ENCODE results near the gene TMEM132E. TPM values are rescaled to one million over a fixed set of nuclear protein-coding genes. Genes with fewer than 3 reads are reported as not detected.
A peak's percentile ranks its signal among the peaks of the same experiment; 100 is the strongest.

Gene TMEM132E
- total and polyA plus RNA-seq, 2 of the 4 experiments (the other 2 are of a cell fraction): not detected

DNA sequence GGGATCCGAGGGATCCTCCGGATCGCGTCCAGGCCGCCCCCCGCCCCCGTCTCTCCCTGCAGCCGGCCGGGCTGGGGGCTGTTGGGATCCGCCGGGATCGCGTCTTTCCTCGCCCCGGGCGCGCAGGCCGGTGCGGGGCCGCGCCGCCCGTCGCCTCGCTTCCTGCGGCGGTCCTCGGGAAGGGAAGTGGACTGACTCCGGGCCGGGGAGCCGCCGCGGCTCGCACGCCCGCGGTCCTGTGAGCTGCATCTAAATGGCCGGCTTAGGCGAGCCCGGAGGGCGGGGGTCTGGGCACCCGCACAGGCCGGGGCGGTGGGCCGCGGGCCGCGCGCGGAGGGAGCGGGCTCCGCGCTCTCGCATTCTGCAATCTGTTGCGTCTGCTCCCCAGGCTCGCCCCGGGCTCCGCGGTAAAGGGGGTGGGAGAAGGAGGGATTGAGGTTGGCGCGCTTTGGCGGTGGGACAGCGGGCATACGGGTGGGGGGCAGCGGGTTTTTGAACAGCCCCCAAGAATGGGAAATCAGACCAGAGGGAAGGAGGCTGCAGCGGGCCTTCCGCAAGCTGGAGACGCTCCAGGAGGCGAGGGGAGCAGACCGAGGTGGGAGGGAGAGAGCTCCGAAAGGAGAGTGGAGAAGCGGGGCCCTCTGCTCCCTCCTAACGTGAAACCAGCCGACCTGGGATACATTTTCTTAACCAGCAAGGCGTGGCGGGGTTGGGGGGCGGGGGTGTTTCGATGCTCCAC lies 2.2 kb downstream of the TMEM132E start:
- Histone ChIP-seq H2AK9ac (replicated peaks; ENCODE audit: low read depth, low read length, poor library complexity) (no peak overlapping the region), H3K18ac (ENCODE audit: low read depth, low read length) (no peak overlapping the region), H2BK120ac (ENCODE audit: low read depth, low read length) (no peak overlapping the region), H4K8ac (ENCODE audit: low read depth in 2 of 2, low read length in 2 of 2) (no peak overlapping the region), H4K5ac (ENCODE audit: low read depth, low read length) (no peak overlapping the region), H2BK5ac (ENCODE audit: low read depth, low read length, poor library complexity, severe bottlenecking) (no peak overlapping the region), H3K27me3 (ENCODE audit: control insufficient read depth, insufficient read depth, low read length) (peaks cover 93% of the 10 kb centered on the region), H3K4me2 (ENCODE audit: low read depth, low read length) (peak overlapping the region; percentile 14; the same call in 1 of the 2 replicates), H3K4me3 (ENCODE audit: insufficient read depth, low read depth, low read length) (no peak overlapping the region), H2BK15ac (ENCODE audit: low read depth, low read length) (no peak overlapping the region), H3K4me1 (ENCODE audit: control insufficient read depth, insufficient read depth, low read length) (peaks cover 2% of the 10 kb centered on the region; the same call in 1 of the 2 replicates), H3K56ac (ENCODE audit: extremely low read depth, insufficient read depth, low read length) (no peak overlapping the region), H3K9ac (ENCODE audit: low read depth, low read length) (no peak overlapping the region), H4K20me1 (ENCODE audit: insufficient read depth, low read length) (no peaks in the 10 kb centered on the region), H2AFZ (replicated peaks; ENCODE audit: low read length, poor library complexity) (no peak overlapping the region), H4K91ac (ENCODE audit: insufficient read depth, low read depth, low read length) (no peak overlapping the region), H3K27ac (ENCODE audit: insufficient read depth, low read length) (no peak overlapping the region), H2BK20ac (ENCODE audit: low read depth, low read length) (no peak overlapping the region), H3K79me1 (ENCODE audit: low read depth in 1 of 2, low read length in 2 of 2) (no peaks in the 10 kb centered on the region), H3K14ac (replicated peaks; ENCODE audit: low read depth, low read length) (no peak overlapping the region), H3K9me1 (ENCODE audit: insufficient read depth, low read length) (no peaks in the 10 kb centered on the region), H2AK5ac (ENCODE audit: low read depth, low read length) (no peak overlapping the region), H3K4ac (ENCODE audit: low read depth, low read length) (no peak overlapping the region), H3K23ac (ENCODE audit: low read depth, low read length) (no peak overlapping the region), H3K36me3 (ENCODE audit: control insufficient read depth, insufficient read depth, low read length) (no peaks in the 10 kb centered on the region), H3K9me3 (ENCODE audit: control insufficient read depth, insufficient read depth, low read length) (no peaks in the 10 kb centered on the region)
- BruUV-seq (replicated peaks): no TSS peak
- POLR2A ChIA-PET (ENCODE audit: unreplicated experiment): no interaction called here
- DNase-seq (no peak), ATAC-seq (ENCODE audit: low read depth) (no peak)
- dilution Hi-C loops (cut with HindIII; ENCODE audit: low sequenced_read_pairs, unreplicated experiment): no loop called here
- TF ChIP-seq MXI1 (IDR thresholded peaks at IDR 0.05; ENCODE audit: borderline replicate concordance, low read depth, low read length) (no peak), RFX5 (IDR thresholded peaks at IDR 0.05; ENCODE audit: low read depth, low read length) (no peak), CEBPB (IDR thresholded peaks at IDR 0.05; ENCODE audit: low read depth, low read length) (no peak), CTCF (conservative IDR thresholded peaks at IDR 0.05; ENCODE audit: low read depth, low read length) (no peak), FOS (IDR thresholded peaks at IDR 0.05; ENCODE audit: low read depth, low read length) (no peak), RAD21 (IDR thresholded peaks at IDR 0.05; ENCODE audit: low read length) (no peak), MAFK (IDR thresholded peaks at IDR 0.05; ENCODE audit: low read depth, low read length) (no peak), NFE2L2 (IDR thresholded peaks at IDR 0.05; ENCODE audit: low read depth, low read length) (no peak), RCOR1 (IDR thresholded peaks at IDR 0.05; ENCODE audit: insufficient replicate concordance, low read length) (no peak)
- TF ChIP-seq, protein P1, sequence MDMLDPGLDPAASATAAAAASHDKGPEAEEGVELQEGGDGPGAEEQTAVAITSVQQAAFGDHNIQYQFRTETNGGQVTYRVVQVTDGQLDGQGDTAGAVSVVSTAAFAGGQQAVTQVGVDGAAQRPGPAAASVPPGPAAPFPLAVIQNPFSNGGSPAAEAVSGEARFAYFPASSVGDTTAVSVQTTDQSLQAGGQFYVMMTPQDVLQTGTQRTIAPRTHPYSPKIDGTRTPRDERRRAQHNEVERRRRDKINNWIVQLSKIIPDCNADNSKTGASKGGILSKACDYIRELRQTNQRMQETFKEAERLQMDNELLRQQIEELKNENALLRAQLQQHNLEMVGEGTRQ (IDR thresholded peaks at IDR 0.05; ENCODE audit: low read depth, low read length): no peak
- CTCF ChIA-PET: interaction anchor here (0.5 kb wide), 1 partner anchor 483 kb away, joined by 3 read pairs; no protein-coding TSS in a partner anchor
- intact Hi-C loops (cut with micrococcal nuclease): no loop called here
- in situ Hi-C loops (cut with MboI; ENCODE audit: low sequenced_read_pairs): no loop called here
- WGBS, 2 experiments (ENCODE audit: extremely low coverage in 2 of 2, insufficient read length in 1 of 2): 3% methylated on average over 25 of the region's 78 CpGs; no CpG with 5 or more reads in 1 of the 2 experiments

All from IMR-90 (cell line).